ENCODE results near the gene USP21. TPM values are rescaled to one million over a fixed set of nuclear protein-coding genes. Genes with fewer than 3 reads are reported as not detected.

USP21 gene
- total and polyA plus RNA-seq, 2 of the 4 experiments (the other 2 are of a cell fraction): 6.3 to 23.8 TPM

GRCh38 chr1:161192476-161193465 lies 33.5 kb downstream of the USP21 start (continued):
- TF ChIP-seq MXI1 (IDR thresholded peaks at IDR 0.05; ENCODE audit: borderline replicate concordance, low read depth, low read length) (no peak), CEBPB (IDR thresholded peaks at IDR 0.05; ENCODE audit: low read depth, low read length) (no peak), CHD1 (IDR thresholded peaks at IDR 0.05; ENCODE audit: low read depth, low read length) (no peak)

- intact Hi-C loops (cut with micrococcal nuclease): no loop called here
- Histone ChIP-seq H3K9ac (ENCODE audit: low read depth, low read length) (no peak overlapping the region), H3K18ac (ENCODE audit: low read depth, low read length) (no peak overlapping the region), H3K4me3 (ENCODE audit: insufficient read depth, low read depth, low read length) (no peak overlapping the region), H2BK20ac (ENCODE audit: low read depth, low read length) (no peak overlapping the region), H3K4ac (ENCODE audit: low read depth, low read length) (no peak overlapping the region), H3K4me1 (ENCODE audit: control insufficient read depth, insufficient read depth, low read length) (peaks cover 20% of the 10 kb centered on the region), H3K27ac (ENCODE audit: insufficient read depth, low read length) (no peak overlapping the region), H4K20me1 (ENCODE audit: insufficient read depth, low read length) (no peaks in the 10 kb centered on the region), H2BK120ac (ENCODE audit: low read depth, low read length) (no peak overlapping the region), H4K8ac (ENCODE audit: low read depth in 2 of 2, low read length in 2 of 2) (no peak overlapping the region), H4K91ac (ENCODE audit: insufficient read depth, low read depth, low read length) (no peak overlapping the region), H2BK5ac (ENCODE audit: low read depth, low read length, poor library complexity, severe bottlenecking) (no peak overlapping the region), H2BK15ac (ENCODE audit: low read depth, low read length) (no peak overlapping the region), H3K79me1 (ENCODE audit: low read depth in 1 of 2, low read length in 2 of 2) (no peaks in the 10 kb centered on the region; a peak in 1 of 4 replicates), H2AK5ac (ENCODE audit: low read depth, low read length) (no peak overlapping the region), H3K36me3 (ENCODE audit: control insufficient read depth, insufficient read depth, low read length) (no peaks in the 10 kb centered on the region), H3K23ac (ENCODE audit: low read depth, low read length) (no peak overlapping the region), H3K27me3 (ENCODE audit: control insufficient read depth, insufficient read depth, low read length) (no peaks in the 10 kb centered on the region), H3K9me1 (ENCODE audit: insufficient read depth, low read length) (peaks cover 9% of the 10 kb centered on the region; the same call in 1 of the 2 replicates), H2AK9ac (replicated peaks; ENCODE audit: low read depth, low read length, poor library complexity) (no peak overlapping the region), H2AFZ (replicated peaks; ENCODE audit: low read length, poor library complexity) (no peak overlapping the region), H3K56ac (ENCODE audit: extremely low read depth, insufficient read depth, low read length) (no peak overlapping the region), H3K14ac (replicated peaks; ENCODE audit: low read depth, low read length) (no peak overlapping the region), H4K5ac (ENCODE audit: low read depth, low read length) (no peak overlapping the region), H3K4me2 (ENCODE audit: low read depth, low read length) (no peak overlapping the region), H3K9me3 (ENCODE audit: control insufficient read depth, insufficient read depth, low read length) (no peaks in the 10 kb centered on the region)
- ChIA-PET POLR2A (ENCODE audit: unreplicated experiment) (no interaction called here), CTCF (interaction anchor here (1.2 to 1.6 kb wide), 2 partner anchors 32 to 98 kb away, joined by 4 to 5 read pairs; partner anchors contain the start of gene TOMM40L)
- ATAC-seq (ENCODE audit: low read depth) (no peak), DNase-seq (no peak)
- dilution Hi-C loops (cut with HindIII; ENCODE audit: low sequenced_read_pairs, unreplicated experiment): no loop called here
- no peak for TF ChIP-seq RCOR1 (IDR thresholded peaks at IDR 0.05; ENCODE audit: insufficient replicate concordance, low read length)
- no peak for TF ChIP-seq MAFK (IDR thresholded peaks at IDR 0.05; ENCODE audit: low read depth, low read length)
- no peak for TF ChIP-seq NFE2L2 (IDR thresholded peaks at IDR 0.05; ENCODE audit: low read depth, low read length)
- TF ChIP-seq CEBPB (IDR thresholded peaks at IDR 0.05; ENCODE audit: low read depth, low read length): no peak
- BruUV-seq (replicated peaks): no TSS peak
- in situ Hi-C loops (cut with MboI; ENCODE audit: low sequenced_read_pairs): no loop called here
- 81% methylated on average over 6 of the region's 21 CpGs; no CpG with 5 or more reads in 1 of the 2 experiments for WGBS, 2 experiments (ENCODE audit: extremely low coverage in 2 of 2, insufficient read length in 1 of 2)
Observed at GRCh38 chr1:161193561-161194235, 34.4 kb downstream of the USP21 start.

All from IMR-90 (cell line).